HG03039 (cell line): ENCODE results near the gene GFPT2.
A peak's percentile ranks its signal among the peaks of the same experiment; 100 is the strongest.

Experiments used
- ATAC-seq: cut with Tn5 transposase; IDR thresholded peaks from one replicate; pipeline ENCODE4 v1.9.1; 2021; ENCODE audit warnings: mild to moderate bottlenecking, moderate library complexity; ENCODE audit not compliant: unreplicated experiment

Gene GFPT2

GRCh38 chr5:180334751-180335613, 18.2 kb downstream of the GFPT2 start:
- ATAC-seq = no peak

GRCh38 chr5:180334176-180334575, 19.0 kb downstream of the GFPT2 start:
- no peak for ATAC-seq

- ATAC-seq = no peak
These were observed 19.5 kb downstream of the GFPT2 start for GRCh38 chr5:180333661-180334060.

GRCh38 chr5:180332861-180333260, 20.3 kb downstream of the GFPT2 start:
- ATAC-seq = no peak

- ATAC-seq = no peak
These were observed 21.1 kb downstream of the GFPT2 start for GRCh38 chr5:180332051-180332517.

- ATAC-seq = no peak
These were observed 21.5 kb downstream of the GFPT2 start for GRCh38 chr5:180331647-180331950.

- ATAC-seq = no peak
These were observed 22.1 kb downstream of the GFPT2 start for GRCh38 chr5:180330810-180331646.

GRCh38 chr5:180330270-180330648, 22.9 kb downstream of the GFPT2 start:
- ATAC-seq = no peak

GRCh38 chr5:180329606-180330269, 23.4 kb downstream of the GFPT2 start:
- no peak for ATAC-seq

- ATAC-seq = no peak
These were observed 24.0 kb downstream of the GFPT2 start for GRCh38 chr5:180329138-180329435.

GRCh38 chr5:180328296-180329137, 24.6 kb downstream of the GFPT2 start:
- ATAC-seq = peak; percentile 62

- no peak for ATAC-seq
These were observed 26.1 kb downstream of the GFPT2 start for GRCh38 chr5:180326989-180327565.

GRCh38 chr5:180324601-180324950, 28.6 kb downstream of the GFPT2 start:
- ATAC-seq = no peak

- no peak for ATAC-seq
These were observed 29.1 kb downstream of the GFPT2 start for GRCh38 chr5:180323941-180324600.

- no peak for ATAC-seq
These were observed 30.0 kb downstream of the GFPT2 start for GRCh38 chr5:180323160-180323559.

GRCh38 chr5:180318456-180319089, 34.6 kb downstream of the GFPT2 start:
- no peak for ATAC-seq

- no peak for ATAC-seq
These were observed 36.5 kb downstream of the GFPT2 start for GRCh38 chr5:180316586-180316985.

- ATAC-seq = peak; percentile 68
These were observed 37.3 kb downstream of the GFPT2 start for GRCh38 chr5:180315762-180316212.
